ENCODE measurements around the gene BRI3BP. TPM values are rescaled to one million over a fixed set of nuclear protein-coding genes. Genes with fewer than 3 reads are reported as not detected.

Gene BRI3BP
- total RNA-seq = 39.9 TPM

- peak; percentile 16 for DNase-seq (ENCODE audit: low spot score)
Observed at GRCh38 chr12:124993626-124994436, at the start of gene BRI3BP. BRI3BP (plus strand) TSS chr12:124993645; CDS start chr12:124993791, 146 bp downstream.

DNA sequence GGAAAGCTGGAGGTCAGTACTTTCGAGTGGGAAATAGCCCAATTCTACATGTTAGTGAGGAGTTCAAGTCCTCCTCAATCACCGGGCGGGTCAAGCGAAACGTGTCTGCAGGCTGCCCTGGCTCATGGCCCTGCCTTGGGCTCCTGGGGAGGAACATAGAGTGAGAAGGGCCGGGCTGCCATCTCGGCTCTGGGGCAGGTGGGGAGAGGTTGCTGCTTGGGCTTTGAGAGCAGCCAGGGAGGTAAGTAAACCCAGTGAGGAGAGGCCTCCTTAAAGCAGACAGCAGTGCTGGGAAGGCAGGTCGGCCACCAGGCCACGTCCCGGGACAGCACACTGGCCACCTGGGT is 47.0 kb upstream of the BRI3BP start:
- no peak for DNase-seq (ENCODE audit: low spot score)

GRCh38 chr12:124947013-124947412 is 46.4 kb upstream of the BRI3BP start:
- no peak for DNase-seq (ENCODE audit: low spot score)

DNA sequence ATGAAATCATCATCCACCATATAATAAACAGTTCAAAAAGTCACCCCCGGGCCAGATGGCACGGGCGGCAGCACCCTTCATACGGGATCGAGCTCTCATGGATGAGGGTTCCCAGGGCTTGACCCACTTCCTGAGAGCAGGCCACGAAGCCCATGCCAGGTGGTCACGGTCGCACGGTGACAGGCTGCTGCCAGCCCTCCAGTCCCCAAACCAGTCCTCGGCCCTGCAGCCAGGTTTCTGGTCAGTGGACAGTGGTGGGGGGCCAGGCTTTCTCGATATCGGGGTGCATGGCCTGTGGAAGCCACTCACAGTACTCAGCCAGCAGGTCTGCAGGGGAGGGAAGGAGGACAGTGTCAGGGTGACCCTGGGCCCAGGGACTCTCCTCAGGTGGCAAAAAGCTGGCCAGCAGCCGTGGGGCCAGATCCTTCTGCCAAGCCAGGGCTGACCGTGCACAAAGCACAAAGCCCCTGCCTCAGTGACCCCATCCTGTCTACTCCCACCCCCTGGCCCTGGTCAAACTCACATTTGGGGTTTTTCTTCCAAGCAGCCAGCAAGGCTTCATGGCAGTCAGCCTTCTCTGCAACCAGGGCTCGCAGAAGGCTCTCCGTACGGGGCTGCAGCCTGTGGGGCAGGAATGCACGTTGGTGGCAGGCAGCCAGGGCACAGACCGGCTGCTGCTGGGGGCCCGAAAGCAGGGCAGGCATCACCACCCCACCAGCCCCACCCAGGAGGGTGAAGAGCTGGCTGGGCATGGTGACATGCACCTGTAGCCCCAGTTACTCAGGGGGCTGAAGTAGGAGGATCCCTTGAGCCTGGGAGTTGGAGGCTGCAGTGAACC is 45.7 kb upstream of the BRI3BP start:
- no peak for DNase-seq (ENCODE audit: low spot score)

DNA sequence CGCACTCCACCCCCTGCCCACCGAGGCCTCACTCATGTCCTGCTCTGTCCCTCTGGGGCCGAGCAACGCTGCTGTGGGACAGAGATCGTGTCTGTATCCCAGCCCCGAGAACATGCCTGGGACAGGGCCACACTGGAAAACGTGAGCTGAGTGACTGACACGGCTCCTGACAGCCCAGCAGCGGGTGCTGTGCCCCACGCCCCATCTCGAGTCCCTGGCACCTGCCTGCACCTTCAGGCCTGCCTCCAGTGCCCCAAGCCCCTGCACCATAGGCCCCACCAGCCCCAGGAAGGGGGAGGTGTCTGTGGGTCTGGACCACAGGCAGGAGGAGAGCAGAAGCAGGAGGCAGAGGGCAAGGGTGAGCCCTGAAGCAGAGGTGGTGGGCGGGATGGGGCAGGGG is 44.4 kb upstream of the BRI3BP start:
- no peak for DNase-seq (ENCODE audit: low spot score)

- DNase-seq (ENCODE audit: low spot score) = no peak
Observed at GRCh38 chr12:124949779-124950728, 43.4 kb upstream of the BRI3BP start.

- DNase-seq (ENCODE audit: low spot score) = no peak
Observed at GRCh38 chr12:124952295-124952694, 41.1 kb upstream of the BRI3BP start.

- DNase-seq (ENCODE audit: low spot score) = no peak
Observed at GRCh38 chr12:124952801-124953200, 40.6 kb upstream of the BRI3BP start.

GRCh38 chr12:124953689-124954405 is 39.6 kb upstream of the BRI3BP start:
- DNase-seq (ENCODE audit: low spot score) = no peak

DNA sequence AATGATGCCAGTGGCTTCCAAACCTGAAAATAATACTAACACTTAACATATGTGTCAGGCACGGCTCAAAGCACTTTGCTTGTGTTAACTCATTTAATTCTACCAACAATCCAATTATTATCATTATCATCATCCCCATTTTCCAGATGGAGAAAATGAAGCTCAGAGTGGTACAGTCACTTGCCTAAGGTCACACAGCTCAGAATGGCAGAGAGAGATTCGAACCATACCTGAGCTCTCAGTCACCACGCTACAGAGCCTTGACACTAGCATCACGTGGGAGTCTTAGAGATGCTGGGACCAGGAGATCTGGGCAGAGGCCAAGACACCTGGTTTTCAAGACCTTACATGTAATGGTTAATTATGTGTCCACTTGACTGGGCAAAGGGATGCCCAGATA is 38.7 kb upstream of the BRI3BP start:
- no peak for DNase-seq (ENCODE audit: low spot score)

GRCh38 chr12:124956571-124956970 is 36.9 kb upstream of the BRI3BP start:
- DNase-seq (ENCODE audit: low spot score) = no peak

DNA sequence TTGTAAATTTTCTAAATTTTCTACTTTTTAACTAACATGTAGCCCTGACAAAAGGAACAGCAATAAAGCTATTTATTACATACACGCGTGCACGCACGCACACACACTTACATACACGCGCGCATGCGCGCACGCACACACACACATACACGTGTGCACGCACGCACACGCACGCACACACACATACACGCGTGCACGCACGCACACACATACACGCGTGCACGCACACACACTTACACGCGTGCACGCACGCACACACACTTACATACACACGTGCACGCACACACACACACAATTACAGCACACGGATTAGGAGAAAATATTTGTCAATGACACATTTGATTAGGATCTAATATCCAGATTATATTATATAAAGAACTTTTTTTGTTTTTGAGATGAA is 32.4 kb upstream of the BRI3BP start:
- no peak for DNase-seq (ENCODE audit: low spot score)

GRCh38 chr12:124963211-124963610 is 30.2 kb upstream of the BRI3BP start:
- DNase-seq (ENCODE audit: low spot score) = no peak

GRCh38 chr12:124964251-124964650 is 29.2 kb upstream of the BRI3BP start:
- no peak for DNase-seq (ENCODE audit: low spot score)

DNA sequence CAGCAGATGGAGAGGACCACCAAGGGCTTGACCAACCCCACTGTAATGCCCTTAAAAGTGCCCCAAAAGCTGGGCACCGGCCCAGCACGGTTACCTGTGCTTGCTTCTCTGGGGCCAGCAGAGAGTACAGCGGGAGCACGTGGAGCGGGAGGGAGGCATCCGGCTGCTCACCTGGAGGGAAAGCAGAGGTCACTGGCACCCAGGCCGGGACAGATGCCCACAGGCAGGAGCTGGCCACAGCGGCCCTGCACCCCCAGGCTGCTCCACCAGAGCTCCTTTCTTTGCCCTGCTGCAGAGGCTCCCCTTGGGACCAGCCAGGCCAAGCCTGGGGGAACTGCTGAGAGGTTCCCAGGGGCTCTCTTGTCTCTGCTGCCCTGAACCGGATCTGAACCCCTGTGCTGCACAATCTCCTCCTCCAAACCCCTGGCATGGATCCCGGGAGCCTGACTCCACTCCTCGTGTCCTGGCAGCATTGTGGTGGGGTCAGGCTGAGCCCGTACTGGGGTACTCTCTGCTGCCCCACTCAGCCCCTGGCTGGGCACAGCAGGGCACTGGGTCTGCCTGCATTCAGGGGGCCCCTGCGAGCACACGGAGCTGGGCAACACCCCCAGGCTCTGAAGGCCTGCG is 28.5 kb upstream of the BRI3BP start:
- no peak for DNase-seq (ENCODE audit: low spot score)

DNA sequence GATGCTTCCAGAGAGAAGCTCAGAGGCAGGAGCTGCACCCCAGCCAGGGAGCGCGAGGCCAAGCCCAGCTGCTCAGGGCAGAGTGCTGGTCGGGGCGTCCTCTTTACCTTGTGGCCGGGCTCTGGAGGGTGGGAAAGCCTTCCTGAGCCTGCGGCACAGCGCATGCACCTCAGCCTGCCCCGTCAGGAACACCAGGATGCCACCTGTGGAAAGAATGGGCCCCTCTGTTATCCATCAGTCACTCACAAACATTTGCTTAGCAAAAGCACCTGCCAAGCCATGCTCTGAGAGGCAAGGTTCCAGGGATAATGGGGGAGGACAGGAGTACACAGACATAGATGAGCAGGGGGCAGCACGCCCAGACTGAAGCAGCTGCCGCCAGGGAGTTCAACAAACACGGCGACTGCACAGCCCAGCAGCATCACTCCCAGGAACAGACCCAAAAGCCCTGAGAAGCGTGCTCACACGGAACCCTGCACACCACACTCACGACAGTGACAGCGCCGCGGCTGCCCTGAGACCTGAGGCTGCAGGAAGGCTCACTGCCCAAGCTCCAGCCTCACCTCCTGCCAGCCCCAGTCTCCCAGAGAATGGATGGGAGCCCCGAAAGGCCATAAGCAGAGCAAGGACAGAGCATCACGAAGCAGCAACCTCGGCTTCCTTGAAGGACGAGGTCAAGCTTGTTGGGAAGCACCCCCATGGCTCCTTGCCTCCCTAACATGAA is 26.3 kb upstream of the BRI3BP start:
- no peak for DNase-seq (ENCODE audit: low spot score)

- no peak for DNase-seq (ENCODE audit: low spot score)
Observed at GRCh38 chr12:124968656-124969055, 24.8 kb upstream of the BRI3BP start.

GRCh38 chr12:124970647-124971402 is 22.6 kb upstream of the BRI3BP start:
- DNase-seq (ENCODE audit: low spot score) = no peak

DNA sequence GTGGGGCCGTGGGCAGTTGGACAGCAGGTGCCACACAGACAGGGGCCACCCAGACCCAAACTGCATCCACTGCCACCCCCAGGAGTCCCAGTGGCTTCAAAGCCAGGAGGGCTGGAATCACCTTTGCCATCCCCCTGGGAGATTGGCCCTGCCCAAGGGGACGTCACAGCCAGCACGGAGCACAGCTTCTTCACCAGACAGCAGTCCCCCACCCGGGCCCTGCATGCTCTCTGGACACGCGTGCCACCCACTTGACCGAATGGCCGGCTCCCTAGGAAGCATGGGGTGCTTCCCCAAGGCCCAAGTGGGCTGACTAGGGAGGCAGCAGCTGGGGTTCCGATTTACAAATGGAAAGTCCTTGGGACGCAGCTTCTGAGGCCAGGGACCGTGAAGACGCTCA is 21.8 kb upstream of the BRI3BP start:
- DNase-seq (ENCODE audit: low spot score) = no peak
